ENCODE data around the gene CACNA1E.

The CACNA1E gene

DNA sequence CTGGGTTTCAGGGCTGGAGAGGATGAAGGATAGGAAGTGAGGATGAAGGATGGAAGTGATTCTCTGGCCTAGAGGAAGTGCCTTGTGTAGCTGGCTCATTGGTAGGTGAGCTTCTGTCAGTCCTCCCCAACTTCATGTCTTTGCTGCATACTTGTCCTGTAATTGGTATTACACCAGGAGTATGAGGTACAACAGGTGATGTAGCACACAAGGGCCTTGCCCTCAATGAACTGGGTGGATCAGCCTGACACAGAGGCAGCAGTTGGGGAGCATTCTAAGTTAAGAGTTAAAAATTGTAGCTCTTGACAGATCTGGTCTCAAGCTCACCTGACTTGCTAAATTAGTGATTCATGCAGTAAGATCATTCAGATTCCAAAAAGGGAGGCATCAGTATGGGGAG lies 37.9 kb upstream of the CACNA1E start:
- TF ChIP-seq, protein P1, sequence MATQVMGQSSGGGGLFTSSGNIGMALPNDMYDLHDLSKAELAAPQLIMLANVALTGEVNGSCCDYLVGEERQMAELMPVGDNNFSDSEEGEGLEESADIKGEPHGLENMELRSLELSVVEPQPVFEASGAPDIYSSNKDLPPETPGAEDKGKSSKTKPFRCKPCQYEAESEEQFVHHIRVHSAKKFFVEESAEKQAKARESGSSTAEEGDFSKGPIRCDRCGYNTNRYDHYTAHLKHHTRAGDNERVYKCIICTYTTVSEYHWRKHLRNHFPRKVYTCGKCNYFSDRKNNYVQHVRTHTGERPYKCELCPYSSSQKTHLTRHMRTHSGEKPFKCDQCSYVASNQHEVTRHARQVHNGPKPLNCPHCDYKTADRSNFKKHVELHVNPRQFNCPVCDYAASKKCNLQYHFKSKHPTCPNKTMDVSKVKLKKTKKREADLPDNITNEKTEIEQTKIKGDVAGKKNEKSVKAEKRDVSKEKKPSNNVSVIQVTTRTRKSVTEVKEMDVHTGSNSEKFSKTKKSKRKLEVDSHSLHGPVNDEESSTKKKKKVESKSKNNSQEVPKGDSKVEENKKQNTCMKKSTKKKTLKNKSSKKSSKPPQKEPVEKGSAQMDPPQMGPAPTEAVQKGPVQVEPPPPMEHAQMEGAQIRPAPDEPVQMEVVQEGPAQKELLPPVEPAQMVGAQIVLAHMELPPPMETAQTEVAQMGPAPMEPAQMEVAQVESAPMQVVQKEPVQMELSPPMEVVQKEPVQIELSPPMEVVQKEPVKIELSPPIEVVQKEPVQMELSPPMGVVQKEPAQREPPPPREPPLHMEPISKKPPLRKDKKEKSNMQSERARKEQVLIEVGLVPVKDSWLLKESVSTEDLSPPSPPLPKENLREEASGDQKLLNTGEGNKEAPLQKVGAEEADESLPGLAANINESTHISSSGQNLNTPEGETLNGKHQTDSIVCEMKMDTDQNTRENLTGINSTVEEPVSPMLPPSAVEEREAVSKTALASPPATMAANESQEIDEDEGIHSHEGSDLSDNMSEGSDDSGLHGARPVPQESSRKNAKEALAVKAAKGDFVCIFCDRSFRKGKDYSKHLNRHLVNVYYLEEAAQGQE (IDR thresholded peaks at IDR 0.05; ENCODE audit: insufficient read depth in 1 of 2, low read depth in 2 of 2, low read length in 2 of 2), result no peak
- no peak for TF ChIP-seq POLR2AphosphoS5 (IDR thresholded peaks at IDR 0.05; ENCODE audit: low read depth, low read length)
- no peak for TF ChIP-seq FOXP2 (optimal IDR thresholded peaks at IDR 0.05; ENCODE audit: borderline replicate concordance, extremely low read depth, extremely low read length, insufficient read depth)
- no peak for TF ChIP-seq TAF1 (IDR thresholded peaks at IDR 0.05; ENCODE audit: borderline replicate concordance, insufficient read depth, low read length)

DNA sequence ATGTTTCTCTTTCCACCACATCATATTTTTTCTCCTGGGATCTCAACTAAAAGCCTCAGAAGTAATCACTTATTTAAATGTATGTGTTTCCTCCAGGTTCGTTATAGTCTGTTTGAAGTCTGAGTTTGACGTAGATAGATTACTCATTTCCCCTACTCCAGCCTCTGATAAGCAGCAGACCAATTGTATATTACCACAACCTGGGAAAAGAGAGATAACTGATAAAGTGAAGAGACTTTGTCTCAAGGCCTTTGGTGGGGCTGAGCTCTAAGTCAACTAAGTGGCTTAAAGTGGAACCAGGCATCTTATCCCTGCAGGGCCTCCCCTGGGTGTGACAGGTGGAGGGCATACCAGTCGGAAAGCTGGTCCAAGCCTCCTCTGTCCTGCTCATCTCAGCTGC lies 34.9 kb upstream of the CACNA1E start:
- TF ChIP-seq TAF1 (IDR thresholded peaks at IDR 0.05; ENCODE audit: borderline replicate concordance, insufficient read depth, low read length), result no peak

GRCh38 chr1:181451661-181452230 lies 31.6 kb upstream of the CACNA1E start:
- no peak for TF ChIP-seq SIN3A (IDR thresholded peaks at IDR 0.05; ENCODE audit: borderline replicate concordance, insufficient read depth, low read length)
- TF ChIP-seq POLR2AphosphoS5 (IDR thresholded peaks at IDR 0.05; ENCODE audit: low read depth, low read length), result no peak
- TF ChIP-seq, protein P1 (IDR thresholded peaks at IDR 0.05; ENCODE audit: insufficient read depth in 1 of 2, low read depth in 2 of 2, low read length in 2 of 2), result no peak
- TF ChIP-seq FOXP2 (optimal IDR thresholded peaks at IDR 0.05; ENCODE audit: borderline replicate concordance, extremely low read depth, extremely low read length, insufficient read depth), result no peak
- TF ChIP-seq TAF1 (IDR thresholded peaks at IDR 0.05; ENCODE audit: borderline replicate concordance, insufficient read depth, low read length), result no peak

- no peak for TF ChIP-seq TAF1 (IDR thresholded peaks at IDR 0.05; ENCODE audit: borderline replicate concordance, insufficient read depth, low read length)
- no peak for TF ChIP-seq SIN3A (IDR thresholded peaks at IDR 0.05; ENCODE audit: borderline replicate concordance, insufficient read depth, low read length)
- no peak for TF ChIP-seq POLR2AphosphoS5 (IDR thresholded peaks at IDR 0.05; ENCODE audit: low read depth, low read length)
- TF ChIP-seq, protein P1 (IDR thresholded peaks at IDR 0.05; ENCODE audit: insufficient read depth in 1 of 2, low read depth in 2 of 2, low read length in 2 of 2), result no peak
- no peak for TF ChIP-seq FOXP2 (optimal IDR thresholded peaks at IDR 0.05; ENCODE audit: borderline replicate concordance, extremely low read depth, extremely low read length, insufficient read depth)
Observed at GRCh38 chr1:181452746-181453145, 30.6 kb upstream of the CACNA1E start.

DNA sequence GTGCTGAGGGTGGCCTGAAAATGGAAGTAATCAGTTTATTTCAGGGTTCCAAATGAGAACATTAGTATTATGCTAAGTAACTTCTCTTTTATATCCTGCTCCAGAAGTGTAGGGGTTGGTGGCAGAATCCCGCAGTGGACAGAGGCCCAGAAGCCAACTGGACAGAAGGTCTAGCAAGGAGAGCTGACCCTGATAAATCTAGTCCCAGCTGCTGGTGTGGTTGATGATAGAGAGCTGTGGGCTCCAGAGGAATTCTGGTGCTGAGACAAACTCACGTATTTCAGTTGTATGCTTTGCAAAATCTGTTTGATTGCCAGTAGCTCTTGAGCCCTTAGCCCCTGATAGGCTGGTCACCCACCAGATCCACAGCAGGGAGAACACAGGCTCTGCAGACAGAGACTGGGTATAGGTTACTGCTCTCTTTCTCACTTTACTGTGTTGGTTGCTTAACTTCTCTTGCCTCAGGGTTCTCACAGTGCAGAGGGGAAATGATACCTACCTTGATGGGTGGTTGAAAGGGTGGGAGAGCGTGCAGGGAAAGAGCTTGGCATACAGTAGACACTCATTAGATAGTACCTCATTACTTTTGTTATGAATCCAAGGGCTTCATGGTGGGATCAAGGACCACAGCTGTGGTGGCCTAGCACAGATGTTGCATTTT lies 29.6 kb upstream of the CACNA1E start:
- TF ChIP-seq, protein P1 (IDR thresholded peaks at IDR 0.05; ENCODE audit: insufficient read depth in 1 of 2, low read depth in 2 of 2, low read length in 2 of 2), result no peak
- TF ChIP-seq SIN3A (IDR thresholded peaks at IDR 0.05; ENCODE audit: borderline replicate concordance, insufficient read depth, low read length), result no peak
- no peak for TF ChIP-seq FOXP2 (optimal IDR thresholded peaks at IDR 0.05; ENCODE audit: borderline replicate concordance, extremely low read depth, extremely low read length, insufficient read depth)
- TF ChIP-seq TAF1 (IDR thresholded peaks at IDR 0.05; ENCODE audit: borderline replicate concordance, insufficient read depth, low read length), result no peak
- TF ChIP-seq POLR2AphosphoS5 (IDR thresholded peaks at IDR 0.05; ENCODE audit: low read depth, low read length), result no peak

All from PFSK-1 (cell line).